ENCODE data around the gene PIK3CD. TPM values are rescaled to one million over a fixed set of nuclear protein-coding genes. Genes with fewer than 3 reads are reported as not detected.

Gene PIK3CD
- total and polyA plus RNA-seq, 10 of the 15 experiments (the other 5 are each of a cell fraction or from before 2014, with no cell fraction given), result 7.0 to 101 (median 51.1) TPM

GRCh38 chr1:9628541-9629444 lies 22.7 kb upstream of the PIK3CD start (continued):
- TF ChIP-seq ZBTB4 (CRISPR knock-in tag; IDR thresholded peaks at IDR 0.05), result no peak
- no peak for TF ChIP-seq ZNF24 (IDR thresholded peaks at IDR 0.05)
- no peak for TF ChIP-seq EZH2 (IDR thresholded peaks at IDR 0.05; ENCODE audit: borderline replicate concordance, control insufficient read depth, low read depth, low read length)
- no peak for TF ChIP-seq ZNF384 (IDR thresholded peaks at IDR 0.05; ENCODE audit: borderline replicate concordance, low read depth, low read length)
- TF ChIP-seq E2F8 (IDR thresholded peaks at IDR 0.05; ENCODE audit: low read depth, partially characterized antibody), result no peak
- peak; percentile 77 for TF ChIP-seq ATF7 (IDR thresholded peaks at IDR 0.05; ENCODE audit: low read depth)
- no peak for TF ChIP-seq JUNB (IDR thresholded peaks at IDR 0.05)
- TF ChIP-seq RFX5 (IDR thresholded peaks at IDR 0.05; ENCODE audit: low read depth, low read length), result no peak
- no peak for TF ChIP-seq LARP7 (IDR thresholded peaks at IDR 0.05)
- TF ChIP-seq HSF1 (IDR thresholded peaks at IDR 0.05; ENCODE audit: low read depth, low read length), result no peak
- no peak for TF ChIP-seq RAD21 (IDR thresholded peaks at IDR 0.05; ENCODE audit: insufficient read depth, low read depth, low read length)
- no peak for TF ChIP-seq KAT2A (conservative IDR thresholded peaks at IDR 0.05; ENCODE audit: control insufficient read depth, low read depth, low read length)
- no peak for TF ChIP-seq ZNF622 (IDR thresholded peaks at IDR 0.05)
- TF ChIP-seq RELB (IDR thresholded peaks at IDR 0.05; ENCODE audit: low read depth), result peak; percentile 94
- TF ChIP-seq ZSCAN29 (IDR thresholded peaks at IDR 0.05), result no peak
- TF ChIP-seq ZBED1 (IDR thresholded peaks at IDR 0.05; ENCODE audit: borderline replicate concordance), result 0 out of 2 replicates have a peak, but pooled peaks have one; percentile 28
- peak; percentile 65 for TF ChIP-seq CHD2 (IDR thresholded peaks at IDR 0.05; ENCODE audit: borderline replicate concordance, low read depth, low read length)
- peak; percentile 55 for TF ChIP-seq MEF2B (IDR thresholded peaks at IDR 0.05; ENCODE audit: partially characterized antibody, poor library complexity, severe bottlenecking)
- TF ChIP-seq FOXK2 (IDR thresholded peaks at IDR 0.05), result no peak
- peak; percentile 81; the same call in 1 of the 2 replicates for TF ChIP-seq GATAD2B (conservative IDR thresholded peaks at IDR 0.05; ENCODE audit: low read depth)
- TF ChIP-seq TCF12 (IDR thresholded peaks at IDR 0.05; ENCODE audit: low read depth, low read length), result peak; percentile 44; the same call in 1 of the 2 replicates
